HFF-Myc (cell line): ENCODE data around the gene GLCCI1.
"Not testable (repeated sequence)": the region's sequence is repeated elsewhere in the genome, so short reads cannot be mapped to it uniquely, and the experiment has no call there.

Experiments
- DNase-seq: peaks from one replicate; pipeline ENCODE4 v3.0.0-alpha.2; 2011; ENCODE audit warnings: low read depth; ENCODE audit errors: extremely low read depth
- H3K4me3 ChIP-seq: replicated peaks from 2 replicates; pipeline ENCODE4 v1.5.1; 2011; ENCODE audit warnings: low read depth, mild to moderate bottlenecking, control low read depth, low read length
- TF ChIP-seq, protein P1 (sequence below): IDR thresholded peaks from 2 replicates; pipeline ENCODE4 v1.5.1; 2012; ENCODE audit warnings: mild to moderate bottlenecking, low read depth, low read length, control low read depth; ENCODE audit errors: missing control alignments

Gene GLCCI1

DNA sequence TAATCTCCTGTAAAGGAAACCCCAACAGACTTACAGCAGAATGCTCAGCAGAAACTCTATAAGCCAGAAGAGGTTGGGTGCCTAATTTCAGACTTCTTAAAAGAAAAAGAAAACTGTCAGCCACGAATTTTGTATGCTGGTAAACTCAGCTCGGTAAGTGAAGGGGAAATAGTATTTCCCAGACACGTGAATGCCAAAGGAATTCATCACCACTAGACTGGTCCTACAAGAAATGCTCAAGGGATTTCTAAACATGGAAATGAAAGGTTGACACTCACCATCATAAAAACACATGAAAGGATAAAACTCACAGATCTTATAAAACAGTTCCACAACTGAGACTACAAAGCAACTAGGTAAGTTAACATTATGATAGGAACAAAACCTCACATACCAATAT is 68.6 kb downstream of the GLCCI1 start:
- DNase-seq: no peak
- TF ChIP-seq, protein P1, sequence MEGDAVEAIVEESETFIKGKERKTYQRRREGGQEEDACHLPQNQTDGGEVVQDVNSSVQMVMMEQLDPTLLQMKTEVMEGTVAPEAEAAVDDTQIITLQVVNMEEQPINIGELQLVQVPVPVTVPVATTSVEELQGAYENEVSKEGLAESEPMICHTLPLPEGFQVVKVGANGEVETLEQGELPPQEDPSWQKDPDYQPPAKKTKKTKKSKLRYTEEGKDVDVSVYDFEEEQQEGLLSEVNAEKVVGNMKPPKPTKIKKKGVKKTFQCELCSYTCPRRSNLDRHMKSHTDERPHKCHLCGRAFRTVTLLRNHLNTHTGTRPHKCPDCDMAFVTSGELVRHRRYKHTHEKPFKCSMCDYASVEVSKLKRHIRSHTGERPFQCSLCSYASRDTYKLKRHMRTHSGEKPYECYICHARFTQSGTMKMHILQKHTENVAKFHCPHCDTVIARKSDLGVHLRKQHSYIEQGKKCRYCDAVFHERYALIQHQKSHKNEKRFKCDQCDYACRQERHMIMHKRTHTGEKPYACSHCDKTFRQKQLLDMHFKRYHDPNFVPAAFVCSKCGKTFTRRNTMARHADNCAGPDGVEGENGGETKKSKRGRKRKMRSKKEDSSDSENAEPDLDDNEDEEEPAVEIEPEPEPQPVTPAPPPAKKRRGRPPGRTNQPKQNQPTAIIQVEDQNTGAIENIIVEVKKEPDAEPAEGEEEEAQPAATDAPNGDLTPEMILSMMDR: no peak
- H3K4me3 ChIP-seq: no peak overlapping the region

DNA sequence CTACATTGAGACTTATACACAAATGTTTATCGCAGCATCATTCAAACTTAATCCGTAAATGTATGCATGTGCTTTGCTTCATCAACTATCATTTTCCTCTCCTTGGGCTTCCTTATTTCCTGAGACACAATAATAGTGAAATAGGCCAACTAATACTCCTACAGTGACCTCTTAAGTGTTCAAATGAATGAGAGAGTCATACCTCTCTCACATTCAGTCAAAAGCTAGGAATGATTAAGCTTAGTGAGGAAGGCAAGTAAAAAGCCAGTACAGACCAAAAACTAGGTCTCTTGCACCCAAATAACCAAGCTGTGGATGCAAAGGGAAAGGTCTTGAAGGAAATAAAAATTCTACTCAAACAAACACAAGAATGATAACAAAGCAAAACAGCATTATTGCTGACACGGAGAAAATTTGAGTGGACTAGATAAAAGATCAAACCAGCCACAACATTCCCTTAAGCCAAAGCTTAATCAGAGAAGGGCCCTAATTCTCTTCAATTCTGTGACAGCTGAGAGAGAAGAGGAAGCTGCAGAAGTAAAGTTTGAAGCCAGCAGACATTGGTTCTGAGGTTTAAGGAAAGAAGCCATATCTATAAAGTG is 72.3 kb downstream of the GLCCI1 start:
- no peak for DNase-seq
- H3K4me3 ChIP-seq: no peak overlapping the region
- TF ChIP-seq, protein P1: no peak

DNA sequence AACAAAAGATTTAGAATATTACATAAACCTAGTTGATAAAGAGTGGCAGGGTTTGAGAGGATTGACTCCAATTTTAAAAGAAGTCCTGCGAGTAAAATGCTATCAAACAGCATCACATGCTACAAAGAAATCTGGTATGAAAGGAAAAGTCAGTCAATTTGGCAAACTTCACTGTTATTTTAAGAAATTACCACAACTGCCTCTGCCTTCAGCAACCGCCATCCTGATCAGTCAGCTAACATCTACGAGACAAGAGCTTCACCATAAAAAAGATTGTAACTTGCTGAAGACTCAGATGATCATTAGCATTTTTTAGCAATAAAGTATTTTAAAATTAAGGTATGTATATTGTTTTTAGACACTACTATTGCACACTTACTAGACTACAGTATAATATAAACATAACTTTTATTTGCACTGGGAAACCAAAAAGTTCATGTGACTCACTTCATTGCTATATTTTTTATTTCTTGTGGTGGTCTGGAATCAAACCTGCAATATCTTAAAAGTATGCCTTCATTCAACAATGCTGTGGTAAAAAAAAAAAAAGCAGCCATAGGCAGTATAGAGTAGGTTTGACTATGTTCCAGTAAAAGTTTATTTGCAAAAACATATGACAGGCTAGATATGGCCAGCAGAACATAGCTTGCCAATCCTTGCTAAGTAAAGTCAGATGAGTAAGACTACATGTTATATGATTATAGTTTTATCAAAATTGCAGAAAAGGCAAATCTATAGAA is 74.4 kb downstream of the GLCCI1 start:
- TF ChIP-seq, protein P1: no peak
- DNase-seq: no peak
- no peak overlapping the region for H3K4me3 ChIP-seq

DNA sequence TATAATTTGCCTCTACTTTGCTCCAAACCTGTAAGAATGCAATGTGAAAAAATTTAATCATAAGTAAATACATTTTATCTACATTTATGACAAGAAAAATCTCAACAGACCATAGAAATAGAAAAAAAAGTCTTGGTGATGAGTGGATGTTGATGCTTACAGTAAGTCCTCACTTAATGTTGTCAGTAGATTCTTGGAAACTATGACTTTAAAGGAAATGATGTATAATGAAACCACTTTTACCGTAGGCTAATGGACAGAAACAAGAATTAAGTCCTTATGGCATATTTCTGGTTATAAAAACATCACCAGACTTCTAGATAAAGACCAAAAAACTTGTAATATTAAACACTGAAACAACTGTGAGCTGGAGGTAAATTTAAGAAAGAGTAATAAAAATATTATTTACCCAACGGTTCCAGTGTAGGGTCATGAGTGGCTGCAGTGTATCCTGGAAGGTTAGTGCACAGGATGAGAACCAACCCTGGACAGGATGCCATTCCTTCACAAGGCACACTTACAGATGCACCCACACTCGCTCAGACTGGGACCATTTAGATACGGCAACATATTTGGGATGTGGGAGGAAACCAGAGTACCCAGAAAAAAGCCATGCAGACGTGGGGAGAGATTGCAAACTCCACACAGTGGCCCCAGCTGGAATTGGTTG is 76.3 kb downstream of the GLCCI1 start:
- no peak for DNase-seq
- H3K4me3 ChIP-seq: no peak overlapping the region
- TF ChIP-seq, protein P1: no peak

DNA sequence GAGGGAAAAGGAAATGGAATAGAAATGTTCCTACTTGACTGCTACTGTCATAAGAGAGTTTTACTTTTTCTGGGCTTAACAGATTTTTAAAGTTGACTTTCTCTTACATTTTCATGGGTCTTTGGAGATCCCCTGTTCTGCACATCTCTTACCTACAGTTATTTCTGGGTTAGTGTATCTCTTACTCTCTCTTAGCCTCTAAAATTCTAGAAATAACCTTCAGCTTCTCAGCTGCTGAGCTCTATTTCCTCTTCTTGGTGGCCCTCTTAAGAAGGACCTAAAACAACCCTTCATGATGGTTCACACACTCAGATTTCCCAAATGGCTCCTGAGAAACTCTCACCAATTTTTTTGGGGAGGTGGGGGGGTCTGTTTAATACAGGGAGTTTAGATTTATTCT is 79.5 kb downstream of the GLCCI1 start:
- not testable (repeated sequence) for DNase-seq, H3K4me3 ChIP-seq

DNA sequence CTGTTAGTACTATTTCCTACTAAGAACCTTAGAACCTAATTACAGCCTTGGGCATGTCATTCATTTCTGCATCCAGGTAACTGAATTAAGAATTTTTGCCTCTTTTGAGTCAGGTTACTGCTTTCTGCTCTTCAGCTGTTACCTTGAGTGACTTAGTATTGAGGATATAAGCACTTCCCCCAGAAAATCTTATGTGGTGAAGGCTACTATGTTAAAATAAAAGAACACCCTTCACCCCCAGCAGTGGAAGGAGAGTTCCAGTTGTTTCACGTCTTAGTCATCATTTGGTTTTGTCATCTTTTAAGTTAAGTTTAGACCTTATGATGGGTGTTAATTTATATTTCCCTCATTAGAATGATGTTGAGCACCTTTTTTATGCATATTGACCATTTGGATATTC is 82.8 kb downstream of the GLCCI1 start:
- no peak for DNase-seq
- H3K4me3 ChIP-seq: no peak overlapping the region
- TF ChIP-seq, protein P1: no peak

DNA sequence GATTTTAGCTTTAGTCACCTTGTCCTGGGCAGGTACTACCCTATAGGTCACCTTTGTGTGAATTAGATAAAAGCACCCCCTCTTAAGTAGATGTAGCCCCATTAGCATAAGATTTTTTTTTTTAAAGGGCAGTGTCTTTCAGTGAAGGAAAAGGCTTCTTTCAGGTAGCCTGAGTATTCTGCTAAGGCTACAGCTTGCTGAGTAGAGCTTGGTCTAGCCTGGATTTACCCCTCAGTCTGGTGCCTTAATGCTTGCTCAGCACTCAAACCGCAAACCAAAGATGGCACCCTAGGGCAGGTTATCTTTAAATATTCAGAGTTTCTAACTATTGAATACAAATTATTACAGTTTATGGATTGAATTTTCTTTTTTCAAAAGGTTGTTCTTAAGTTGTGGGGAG is 83.4 kb downstream of the GLCCI1 start:
- no peak for DNase-seq
- H3K4me3 ChIP-seq: no peak overlapping the region
- TF ChIP-seq, protein P1: no peak
